Neural cell (in vitro differentiated cells): ENCODE data around the gene KRT14. TPM values are rescaled to one million over a fixed set of nuclear protein-coding genes. Genes with fewer than 3 reads are reported as not detected.

Experiments used
- H2AFZ ChIP-seq: fragments of 200-600, 300-800 bp; sonication (generic), shearing (Covaris generic); 2 replicates; pipeline ENCODE4 v1.6.0; 2014; ENCODE audit warnings: low read depth, mild to moderate bottlenecking, antibody characterized with exemption, low read length, moderate library complexity
- H3F3A ChIP-seq: fragments of 200-600 bp; shearing (Covaris generic); 2 replicates; pipeline ENCODE4 v1.6.1; 2016; ENCODE audit warnings: mild to moderate bottlenecking, moderate library complexity, mixed read lengths, antibody characterized with exemption, low read length; ENCODE audit not compliant: insufficient read depth, poor library complexity, severe bottlenecking
- H3K27ac ChIP-seq: fragments of 200-600, 300-800 bp; sonication (generic), shearing (Covaris generic); 2 replicates; pipeline ENCODE4 v1.5.1; 2014; ENCODE audit warnings: mild to moderate bottlenecking, low read length, moderate library complexity
- H3K27me3 ChIP-seq: fragments of 300-800, 200-600 bp; sonication (generic), shearing (Covaris generic); 2 replicates; pipeline ENCODE4 v1.6.0; 2014; ENCODE audit warnings: mild to moderate bottlenecking, low read depth, low read length, moderate library complexity; ENCODE audit not compliant: insufficient read depth
- H3K36me3 ChIP-seq: fragments of 300-800, 200-600 bp; sonication (generic), shearing (Covaris generic); 2 replicates; pipeline ENCODE4 v1.5.1; 2014; ENCODE audit warnings: mild to moderate bottlenecking, antibody characterized with exemption, low read length, moderate library complexity; ENCODE audit not compliant: insufficient read depth
- H3K4me2 ChIP-seq: fragments of 300-800, 200-600 bp; sonication (generic), shearing (Covaris generic); 2 replicates; pipeline ENCODE4 v1.6.0; 2014; ENCODE audit warnings: mild to moderate bottlenecking, low read length
- H3K4me3 ChIP-seq: fragments of 300-800, 200-600 bp; sonication (generic), shearing (Covaris generic); 2 replicates; pipeline ENCODE4 v1.5.1; 2014; ENCODE audit warnings: mild to moderate bottlenecking, low read length, moderate library complexity
- H3K79me2 ChIP-seq: fragments of 200-600 bp; shearing (Covaris generic); replicated peaks from 2 replicates; pipeline ENCODE4 v1.6.0; 2014; ENCODE audit warnings: mild to moderate bottlenecking, low read length, moderate library complexity; ENCODE audit not compliant: insufficient read depth
- H3K9ac ChIP-seq: fragments of 300-800, 200-600 bp; sonication (generic), shearing (Covaris generic); 2 replicates; pipeline ENCODE4 v1.6.1; 2016; ENCODE audit warnings: mild to moderate bottlenecking, low read length, mixed read lengths
- H3K9me2 ChIP-seq: fragments of 200-600 bp; shearing (Covaris generic); 2 replicates; pipeline ENCODE4 v1.6.1; 2016; ENCODE audit warnings: mild to moderate bottlenecking, low read length, mixed read lengths; ENCODE audit not compliant: insufficient read depth
- H3K9me3 ChIP-seq: fragments of 200-600, 300-800 bp; sonication (generic), shearing (Covaris generic); 2 replicates; pipeline ENCODE4 v1.6.1; 2016; ENCODE audit warnings: mild to moderate bottlenecking, mixed run types, low read length, moderate library complexity, mixed read lengths
- H4K20me1 ChIP-seq: fragments of 200-600 bp; shearing (Covaris generic); 2 replicates; pipeline ENCODE4 v1.6.1; 2016; ENCODE audit warnings: mild to moderate bottlenecking, mixed run types; ENCODE audit not compliant: insufficient read depth
- CTCF ChIP-seq: fragments of 450-650 bp; IDR thresholded peaks from 2 replicates; pipeline ENCODE4 v1.5.1; 2014; ENCODE audit warnings: antibody characterized with exemption, mild to moderate bottlenecking, moderate library complexity; ENCODE audit not compliant: poor library complexity, severe bottlenecking
- EP300 ChIP-seq: fragments of 450-650 bp; conservative IDR thresholded peaks from 2 replicates; pipeline ENCODE4 v1.6.1; 2014; ENCODE audit warnings: antibody characterized with exemption, mild to moderate bottlenecking, moderate library complexity; ENCODE audit not compliant: poor library complexity, severe bottlenecking
- EZH2 ChIP-seq: fragments of 200-600, 300-800 bp; shearing (Covaris generic), sonication (generic); IDR thresholded peaks from 2 replicates; pipeline ENCODE4 v1.6.1; 2014; ENCODE audit warnings: antibody characterized with exemption, low read length, borderline replicate concordance, mild to moderate bottlenecking; ENCODE audit not compliant: insufficient read depth, poor library complexity, severe bottlenecking
- MXI1 ChIP-seq: fragments of 450-650 bp; conservative IDR thresholded peaks from 2 replicates; pipeline ENCODE4 v1.6.1; 2014; ENCODE audit warnings: antibody characterized with exemption, mild to moderate bottlenecking; ENCODE audit not compliant: poor library complexity, severe bottlenecking
- POLR2AphosphoS5 ChIP-seq: IDR thresholded peaks from 2 replicates; pipeline ENCODE4 v1.6.1; 2012
- RAD21 ChIP-seq: fragments of 450-650 bp; conservative IDR thresholded peaks from 2 replicates; pipeline ENCODE4 v1.6.1; 2014; ENCODE audit warnings: antibody characterized with exemption, mild to moderate bottlenecking, moderate library complexity
- REST ChIP-seq: IDR thresholded peaks from 2 replicates; pipeline ENCODE4 v1.6.1; 2012; ENCODE audit warnings: borderline replicate concordance
- SMC3 ChIP-seq: fragments of 450-650 bp; conservative IDR thresholded peaks from 2 replicates; pipeline ENCODE4 v1.6.1; 2014; ENCODE audit warnings: antibody characterized with exemption, mild to moderate bottlenecking, moderate library complexity; ENCODE audit not compliant: poor library complexity
- TAF1 ChIP-seq: IDR thresholded peaks from 2 replicates; pipeline ENCODE4 v1.6.1; 2012; ENCODE audit warnings: low read depth
- polyA plus RNA-seq: library from polyadenylated mRNA; depleted of rRNA; stranded (reverse); fragments of >200 nt; gene quantifications from 2 replicates; pipeline ENCODE4 v1.2.3, GENCODE V29; 2014

KRT14 gene
- polyA plus RNA-seq, 1 donor from 2014 or later: not detected

- Histone ChIP-seq H3K4me2 (no peak overlapping the region), H2AFZ (no peak overlapping the region), H3K9ac (no peak overlapping the region), H3K27me3 (no peaks in the 10 kb centered on the region), H3K79me2 (no peaks in the 10 kb centered on the region), H3K4me3 (no peak overlapping the region), H3K27ac (no peak overlapping the region), H3F3A (no peaks in the 10 kb centered on the region), H3K36me3 (no peaks in the 10 kb centered on the region), H4K20me1 (no peaks in the 10 kb centered on the region), H3K9me2 (no peaks in the 10 kb centered on the region), H3K9me3 (no peaks in the 10 kb centered on the region)
- no peak for TF ChIP-seq POLR2AphosphoS5
- TF ChIP-seq EP300: no peak
- no peak for TF ChIP-seq SMC3
- no peak for TF ChIP-seq EZH2
- TF ChIP-seq TAF1: no peak
- no peak for TF ChIP-seq MXI1
- TF ChIP-seq REST: no peak
- TF ChIP-seq CTCF: no peak
- TF ChIP-seq RAD21: no peak
Measured at GRCh38 chr17:41631025-41631897, 44.6 kb upstream of the KRT14 start.

GRCh38 chr17:41629826-41630670 lies 43.4 kb upstream of the KRT14 start:
- Histone ChIP-seq H3K27ac (no peak overlapping the region), H3K4me3 (no peak overlapping the region), H3K9ac (no peak overlapping the region), H4K20me1 (no peaks in the 10 kb centered on the region), H3K79me2 (no peaks in the 10 kb centered on the region), H3K9me3 (no peaks in the 10 kb centered on the region), H3K27me3 (no peaks in the 10 kb centered on the region), H3F3A (no peaks in the 10 kb centered on the region), H3K36me3 (no peaks in the 10 kb centered on the region), H3K4me2 (no peak overlapping the region), H2AFZ (no peak overlapping the region), H3K9me2 (no peaks in the 10 kb centered on the region)
- no peak for TF ChIP-seq EP300
- TF ChIP-seq MXI1: no peak
- TF ChIP-seq CTCF: no peak
- TF ChIP-seq TAF1: no peak
- TF ChIP-seq REST: no peak
- TF ChIP-seq SMC3: no peak
- no peak for TF ChIP-seq EZH2
- no peak for TF ChIP-seq RAD21
- TF ChIP-seq POLR2AphosphoS5: no peak
